Thyroid gland (tissue), 4 donors: ENCODE data around the gene ASH1L.

Source experiments
- POLR2A ChIP-seq, 2 donors: fragments of 450-650 bp; IDR thresholded peaks; one replicate each; pipeline ENCODE4 v1.6.1; 2017; ENCODE audit warnings: antibody characterized with exemption in 2 of 2, mild to moderate bottlenecking in 2 of 2, moderate library complexity in 1 of 2
- TF ChIP-seq, protein P1 (sequence below), 6 experiments: fragments of 200-600 bp in 3 of 6; fragments of 450-650 bp in 3 of 6; sonication (generic) in 3 of 6; IDR thresholded peaks; one replicate each; pipeline ENCODE4 v1.5.1; 2016 to 2019; ENCODE audit warnings: antibody characterized with exemption in 6 of 6, mild to moderate bottlenecking in 2 of 6, inconsistent platforms in 1 of 6, moderate library complexity in 1 of 6

DNA sequence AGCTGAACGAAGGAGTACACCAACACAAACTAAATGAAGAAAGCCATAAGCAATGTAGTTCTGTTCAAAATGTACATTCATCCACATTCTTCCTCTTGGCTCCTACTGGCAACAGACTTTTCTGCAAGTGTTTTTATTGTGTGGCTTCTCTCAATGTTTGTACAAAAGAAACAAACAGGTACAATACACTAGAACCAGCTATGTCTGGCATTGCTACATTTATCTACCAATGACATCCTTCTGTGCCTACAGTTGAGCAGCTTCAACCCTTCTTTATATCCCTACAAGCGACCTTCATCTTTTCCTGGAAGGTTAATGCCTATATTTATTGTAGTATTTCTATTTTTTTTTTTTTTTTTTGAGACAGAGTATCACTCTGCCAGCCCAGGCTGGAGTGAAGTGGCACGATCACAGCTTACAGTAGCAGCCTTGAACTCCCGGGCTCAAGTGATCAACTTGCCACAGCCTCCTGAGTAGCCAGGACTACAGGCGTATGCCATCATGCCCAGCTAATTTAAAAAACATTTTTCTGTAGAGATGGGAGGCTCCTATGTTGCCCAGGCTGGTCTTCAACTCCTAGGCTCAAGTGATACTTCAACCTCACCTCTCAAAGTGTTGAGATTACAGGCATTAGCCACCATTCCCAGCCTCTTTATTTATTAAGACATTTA lies 89.3 kb downstream of the ASH1L start:
- TF ChIP-seq, protein P1, sequence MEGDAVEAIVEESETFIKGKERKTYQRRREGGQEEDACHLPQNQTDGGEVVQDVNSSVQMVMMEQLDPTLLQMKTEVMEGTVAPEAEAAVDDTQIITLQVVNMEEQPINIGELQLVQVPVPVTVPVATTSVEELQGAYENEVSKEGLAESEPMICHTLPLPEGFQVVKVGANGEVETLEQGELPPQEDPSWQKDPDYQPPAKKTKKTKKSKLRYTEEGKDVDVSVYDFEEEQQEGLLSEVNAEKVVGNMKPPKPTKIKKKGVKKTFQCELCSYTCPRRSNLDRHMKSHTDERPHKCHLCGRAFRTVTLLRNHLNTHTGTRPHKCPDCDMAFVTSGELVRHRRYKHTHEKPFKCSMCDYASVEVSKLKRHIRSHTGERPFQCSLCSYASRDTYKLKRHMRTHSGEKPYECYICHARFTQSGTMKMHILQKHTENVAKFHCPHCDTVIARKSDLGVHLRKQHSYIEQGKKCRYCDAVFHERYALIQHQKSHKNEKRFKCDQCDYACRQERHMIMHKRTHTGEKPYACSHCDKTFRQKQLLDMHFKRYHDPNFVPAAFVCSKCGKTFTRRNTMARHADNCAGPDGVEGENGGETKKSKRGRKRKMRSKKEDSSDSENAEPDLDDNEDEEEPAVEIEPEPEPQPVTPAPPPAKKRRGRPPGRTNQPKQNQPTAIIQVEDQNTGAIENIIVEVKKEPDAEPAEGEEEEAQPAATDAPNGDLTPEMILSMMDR (IDR thresholded peaks at IDR 0.05) = no peak
- TF ChIP-seq POLR2A (IDR thresholded peaks at IDR 0.05) = no peak
